ENCODE results near the gene RGS11. TPM values are rescaled to one million over a fixed set of nuclear protein-coding genes. Genes with fewer than 3 reads are reported as not detected.

Gene RGS11
- total RNA-seq, 1 donor from 2014 or later, result 15.4 TPM

Other genes starting within 250 kb of the RGS11 start
- 11.3 TPM for gene POLR3K, start 222.3 kb downstream of the RGS11 start, total RNA-seq
- 80.7 TPM for gene SNRNP25, start 222.1 kb downstream of the RGS11 start, total RNA-seq
- 24.5 TPM for gene RHBDF1, start 203.3 kb downstream of the RGS11 start, total RNA-seq
- 37.2 TPM for gene MPG, start 197.7 kb downstream of the RGS11 start, total RNA-seq
- gene NPRL3, start 137.3 kb downstream of the RGS11 start, total RNA-seq, result 18.5 TPM
- gene HBZ, start 123.3 kb downstream of the RGS11 start, total RNA-seq, result not detected
- gene HBM, start 110.0 kb downstream of the RGS11 start, total RNA-seq, result not detected
- gene HBA2, start 103.1 kb downstream of the RGS11 start, total RNA-seq, result 86.1 TPM
- 91.7 TPM for gene HBA1, start 99.3 kb downstream of the RGS11 start, total RNA-seq
- not detected for gene HBQ1, start 95.5 kb downstream of the RGS11 start, total RNA-seq
- gene LUC7L, start 46.5 kb downstream of the RGS11 start, total RNA-seq, result 23.5 TPM
- gene FAM234A, start 41.1 kb downstream of the RGS11 start, total RNA-seq, result 144 TPM
- gene ARHGDIG, start 4.6 kb upstream of the RGS11 start, total RNA-seq, result 9.3 TPM
- gene PDIA2, start 7.2 kb upstream of the RGS11 start, total RNA-seq, result 1.6 TPM
- 12.8 TPM for gene AXIN1, start 76.8 kb upstream of the RGS11 start, total RNA-seq
- 83.1 TPM for gene MRPL28, start 94.6 kb upstream of the RGS11 start, total RNA-seq
- 32.1 TPM for gene PGAP6, start 106.0 kb upstream of the RGS11 start, total RNA-seq
- gene NME4, start 121.3 kb upstream of the RGS11 start, total RNA-seq, result 91.3 TPM
- gene DECR2, start 125.9 kb upstream of the RGS11 start, total RNA-seq, result 10.6 TPM
- gene RAB11FIP3, start 149.7 kb upstream of the RGS11 start, total RNA-seq, result 23.3 TPM